Measurements from ENCODE around the gene MDM4. TPM values are rescaled to one million over a fixed set of nuclear protein-coding genes. Genes with fewer than 3 reads are reported as not detected.

Gene MDM4
- total RNA-seq, 2 experiments from 2014 or later = 74.7 to 100.0 TPM

DNA sequence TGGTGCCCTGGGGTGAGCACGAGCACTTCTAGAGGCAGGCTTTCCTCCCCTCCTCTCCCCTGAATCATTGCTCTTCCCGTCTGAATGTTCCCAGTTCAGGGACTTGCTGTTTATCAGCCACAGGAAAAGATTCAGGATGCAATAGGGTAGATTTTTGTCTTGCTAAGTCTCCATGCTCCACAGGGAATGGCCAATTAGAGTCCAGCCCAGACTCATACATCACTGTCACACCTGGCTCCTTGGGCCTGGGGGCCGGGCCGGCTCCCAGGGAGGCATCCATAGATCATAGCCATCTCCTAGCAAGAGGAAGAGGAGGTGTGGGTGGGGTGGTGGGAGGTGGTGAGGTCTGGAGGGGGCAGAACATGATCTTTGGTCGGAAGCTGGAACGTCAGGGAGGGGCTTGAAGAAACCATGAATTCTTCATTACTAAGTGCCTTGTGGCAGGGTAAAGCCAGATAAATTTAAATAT is 85.9 kb downstream of the MDM4 start:
- CTCF ChIA-PET = interaction anchor here (0.9 to 1.5 kb wide), 2 partner anchors 37 to 205 kb away, joined by 3 to 6 read pairs; no protein-coding TSS in a partner anchor
- no peak overlapping the region for H3K4me3 Mint-ChIP-seq
- peaks cover 8% of the 10 kb centered on the region for H3K27me3 Mint-ChIP-seq
- H3K27ac Mint-ChIP-seq = no peak overlapping the region
- no peaks in the 10 kb centered on the region for H3K4me1 Mint-ChIP-seq
- H3K36me3 Mint-ChIP-seq = no peaks in the 10 kb centered on the region
- ATAC-seq (no peak), DNase-seq (no peak)
- no peaks in the 10 kb centered on the region for H3K9me3 Mint-ChIP-seq (ENCODE audit: low read depth)

DNA sequence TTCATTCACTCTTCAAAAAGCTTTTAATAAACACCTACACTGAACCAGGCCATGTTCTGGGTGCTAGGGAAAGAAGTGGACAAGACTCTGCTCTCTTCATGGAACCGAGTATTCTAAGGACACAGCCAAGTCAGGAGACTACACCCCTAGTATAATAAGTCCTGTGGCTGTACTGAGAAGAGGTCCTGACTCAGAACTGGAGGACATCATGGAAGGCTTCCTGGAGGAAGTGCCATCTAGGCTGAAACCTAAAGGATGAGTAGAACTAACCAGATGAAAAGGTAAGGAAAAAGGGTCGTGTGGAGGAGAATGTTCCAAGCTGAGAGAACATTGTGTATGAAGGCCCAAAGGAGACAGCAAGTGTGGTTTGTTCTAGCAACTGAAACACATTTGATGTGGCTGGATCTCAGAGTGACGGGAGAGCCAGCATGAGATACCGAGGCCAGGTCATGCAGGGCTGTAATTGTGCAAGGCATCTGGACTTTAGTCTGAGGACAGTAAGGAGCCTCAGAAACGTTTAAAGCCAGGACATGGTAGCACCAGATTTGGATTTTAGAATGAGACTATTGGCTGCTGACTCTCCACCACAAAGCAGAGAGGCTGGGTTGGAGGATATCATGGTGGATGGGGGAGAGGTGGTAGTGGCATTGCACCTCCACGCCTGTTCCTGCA is 86.8 kb downstream of the MDM4 start:
- H3K9me3 Mint-ChIP-seq (ENCODE audit: low read depth) = no peaks in the 10 kb centered on the region
- CTCF ChIA-PET = interaction anchor here (0.9 to 1.5 kb wide), 2 partner anchors 38 to 204 kb away, joined by 3 to 6 read pairs; no protein-coding TSS in a partner anchor
- ATAC-seq (no peak), DNase-seq (no peak)
- H3K4me3 Mint-ChIP-seq = no peak overlapping the region
- no peak overlapping the region for H3K27ac Mint-ChIP-seq
- peaks cover 8% of the 10 kb centered on the region for H3K27me3 Mint-ChIP-seq
- H3K4me1 Mint-ChIP-seq = no peaks in the 10 kb centered on the region
- H3K36me3 Mint-ChIP-seq = no peaks in the 10 kb centered on the region

DNA sequence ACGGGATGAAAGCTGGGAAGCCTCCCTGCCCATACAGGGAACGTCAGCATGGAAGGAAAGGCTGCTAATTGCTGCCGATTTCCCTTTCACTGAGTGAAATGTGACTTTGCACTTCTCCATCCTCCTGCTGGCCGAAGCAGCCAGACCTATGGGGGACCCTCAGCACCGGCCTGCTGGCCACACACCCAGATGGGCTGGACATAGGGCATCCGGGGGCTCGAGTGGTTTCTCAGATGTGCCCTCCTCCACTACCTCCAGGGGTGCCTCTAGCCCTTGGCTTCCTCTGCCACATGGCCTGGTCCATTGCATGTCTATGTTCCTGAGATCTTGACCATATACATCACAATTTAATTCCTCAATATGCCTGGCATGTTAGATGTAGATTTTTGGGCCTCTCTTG is 89.6 kb downstream of the MDM4 start:
- Mint-ChIP-seq H3K4me1 (no peaks in the 10 kb centered on the region), H3K27ac (no peak overlapping the region), H3K9me3 (ENCODE audit: low read depth) (no peaks in the 10 kb centered on the region), H3K36me3 (no peaks in the 10 kb centered on the region), H3K27me3 (peaks cover 8% of the 10 kb centered on the region), H3K4me3 (no peak overlapping the region)
- no peak for ATAC-seq
- CTCF ChIA-PET = no interaction called here
- no peak for DNase-seq

Other genes starting within 250 kb of the MDM4 start
- under 1 TPM; 0.02 to 0.29 TPM for gene PLEKHA6, start 156.5 kb upstream of the MDM4 start, total RNA-seq
- 10 to 100 TPM; 75.5 to 81.7 TPM for gene PPP1R15B, start 104.6 kb upstream of the MDM4 start, total RNA-seq
- 10 to 100 TPM; 21.6 to 26.0 TPM for gene PIK3C2B, start 21.6 kb upstream of the MDM4 start, total RNA-seq
- gene LRRN2, start 169.3 kb downstream of the MDM4 start, total RNA-seq = not detected

Measured in activated CD8-positive, alpha-beta memory T cell treated with anti-CD3 and anti-CD28 coated beads, Interleukin-2, amount 10 ng/mL, durations not matched to agents 7 days and 5 days (primary cell).